Type B pancreatic cell (in vitro differentiated cells): ENCODE data around the gene HPSE2. TPM values are rescaled to one million over a fixed set of nuclear protein-coding genes. Genes with fewer than 3 reads are reported as not detected.

Source experiments
- DNase-seq: peaks from one replicate; pipeline ENCODE4 v3.0.0; 2021; ENCODE audit warnings: mixed read lengths; ENCODE audit not compliant: unreplicated experiment; ENCODE audit errors: extremely low spot score
- H3K27ac Mint-ChIP-seq: 2 replicates; pipeline ENCODE4 v1.8.0; 2021; ENCODE audit warnings: mild to moderate bottlenecking, mixed read lengths
- H3K27me3 Mint-ChIP-seq: 2 replicates; pipeline ENCODE4 v1.8.0; 2021; ENCODE audit warnings: mixed read lengths
- H3K36me3 Mint-ChIP-seq: 2 replicates; pipeline ENCODE4 v1.8.0; 2021; ENCODE audit warnings: mixed read lengths
- H3K4me1 Mint-ChIP-seq: one replicate; pipeline ENCODE4 v1.8.0; 2021; ENCODE audit warnings: mixed read lengths; ENCODE audit not compliant: unreplicated experiment
- H3K4me3 Mint-ChIP-seq: 2 replicates; pipeline ENCODE4 v1.8.0; 2021; ENCODE audit warnings: mild to moderate bottlenecking, mixed read lengths
- H3K9me3 Mint-ChIP-seq: 2 replicates; pipeline ENCODE4 v1.8.0; 2021; ENCODE audit warnings: mixed read lengths
- total RNA-seq: library from RNA; stranded (reverse); gene quantifications from 2 replicates; pipeline ENCODE4 v1.2.1, GENCODE V29; 2021; ENCODE audit warnings: low replicate concordance
- TF ChIP-seq, protein P1 (sequence below): fragments of 200-600 bp; sonication (generic); conservative IDR thresholded peaks from 2 replicates; pipeline ENCODE4 v1.5.0; 2021; ENCODE audit warnings: antibody characterized with exemption, mild to moderate bottlenecking

The HPSE2 gene
- total RNA-seq, 1 donor from 2014 or later, result 19.8 TPM

- Mint-ChIP-seq H3K4me3 (no peak overlapping the region), H3K9me3 (no peaks in the 10 kb centered on the region), H3K36me3 (no peaks in the 10 kb centered on the region), H3K27ac (no peak overlapping the region), H3K4me1 (peaks cover 12% of the 10 kb centered on the region), H3K27me3 (peaks cover 5% of the 10 kb centered on the region)
- TF ChIP-seq, protein P1, sequence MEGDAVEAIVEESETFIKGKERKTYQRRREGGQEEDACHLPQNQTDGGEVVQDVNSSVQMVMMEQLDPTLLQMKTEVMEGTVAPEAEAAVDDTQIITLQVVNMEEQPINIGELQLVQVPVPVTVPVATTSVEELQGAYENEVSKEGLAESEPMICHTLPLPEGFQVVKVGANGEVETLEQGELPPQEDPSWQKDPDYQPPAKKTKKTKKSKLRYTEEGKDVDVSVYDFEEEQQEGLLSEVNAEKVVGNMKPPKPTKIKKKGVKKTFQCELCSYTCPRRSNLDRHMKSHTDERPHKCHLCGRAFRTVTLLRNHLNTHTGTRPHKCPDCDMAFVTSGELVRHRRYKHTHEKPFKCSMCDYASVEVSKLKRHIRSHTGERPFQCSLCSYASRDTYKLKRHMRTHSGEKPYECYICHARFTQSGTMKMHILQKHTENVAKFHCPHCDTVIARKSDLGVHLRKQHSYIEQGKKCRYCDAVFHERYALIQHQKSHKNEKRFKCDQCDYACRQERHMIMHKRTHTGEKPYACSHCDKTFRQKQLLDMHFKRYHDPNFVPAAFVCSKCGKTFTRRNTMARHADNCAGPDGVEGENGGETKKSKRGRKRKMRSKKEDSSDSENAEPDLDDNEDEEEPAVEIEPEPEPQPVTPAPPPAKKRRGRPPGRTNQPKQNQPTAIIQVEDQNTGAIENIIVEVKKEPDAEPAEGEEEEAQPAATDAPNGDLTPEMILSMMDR, result no peak
- no peak for DNase-seq
Measured at GRCh38 chr10:98453729-98454128, 781.9 kb downstream of the HPSE2 start.

DNA sequence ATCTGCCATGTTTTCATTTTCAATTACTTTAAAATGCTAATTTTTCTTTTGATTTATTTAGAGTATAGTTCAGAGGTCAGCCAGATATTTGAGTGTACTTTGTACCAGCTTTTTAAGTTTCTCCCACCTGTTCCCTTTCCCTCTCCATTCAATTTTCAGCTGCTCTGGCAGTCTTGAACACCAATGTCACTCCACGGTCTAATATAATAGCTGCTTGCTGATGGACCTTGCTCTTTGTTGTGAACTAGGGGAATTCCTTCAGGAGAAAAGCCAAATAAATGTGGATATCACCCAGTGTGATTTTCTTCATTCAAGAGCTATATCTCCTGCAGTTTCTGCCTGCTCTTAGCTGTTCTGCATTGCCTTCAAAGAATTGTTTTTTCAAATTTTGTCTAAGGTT lies 785.0 kb downstream of the HPSE2 start:
- H3K9me3 Mint-ChIP-seq, result no peaks in the 10 kb centered on the region

DNA sequence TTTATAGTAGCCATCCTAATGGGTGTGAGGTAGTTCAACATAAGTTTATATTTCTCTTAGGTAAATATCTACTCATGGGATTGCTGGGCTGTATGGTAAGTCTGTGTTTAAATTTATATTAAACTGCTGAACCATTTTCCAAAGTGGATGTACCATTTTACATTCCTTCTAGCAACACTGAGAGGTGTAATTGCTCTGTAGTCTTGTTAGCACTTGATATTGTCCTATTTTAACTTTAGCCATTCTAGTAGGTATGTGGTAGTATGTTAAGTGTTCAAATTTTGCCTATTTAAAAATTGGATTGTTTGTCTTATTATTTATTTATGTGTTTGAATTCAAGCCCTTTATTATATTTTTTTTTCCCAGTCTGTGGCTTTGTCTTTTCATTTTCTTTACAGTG lies 786.4 kb downstream of the HPSE2 start:
- H3K4me1 Mint-ChIP-seq, result peaks cover 6% of the 10 kb centered on the region
- H3K4me3 Mint-ChIP-seq, result no peak overlapping the region
- DNase-seq, result no peak
- H3K27me3 Mint-ChIP-seq, result no peaks in the 10 kb centered on the region
- TF ChIP-seq, protein P1, result no peak
- H3K36me3 Mint-ChIP-seq, result peaks cover 7% of the 10 kb centered on the region
- H3K9me3 Mint-ChIP-seq, result no peaks in the 10 kb centered on the region
- no peak overlapping the region for H3K27ac Mint-ChIP-seq

More for the DNA sequence above, 785.0 kb downstream of the HPSE2 start:
- Mint-ChIP-seq H3K27me3 (no peaks in the 10 kb centered on the region), H3K27ac (no peak overlapping the region), H3K36me3 (no peaks in the 10 kb centered on the region), H3K4me3 (no peak overlapping the region), H3K4me1 (peaks cover 6% of the 10 kb centered on the region)
- TF ChIP-seq, protein P1, result no peak
- no peak for DNase-seq

DNA sequence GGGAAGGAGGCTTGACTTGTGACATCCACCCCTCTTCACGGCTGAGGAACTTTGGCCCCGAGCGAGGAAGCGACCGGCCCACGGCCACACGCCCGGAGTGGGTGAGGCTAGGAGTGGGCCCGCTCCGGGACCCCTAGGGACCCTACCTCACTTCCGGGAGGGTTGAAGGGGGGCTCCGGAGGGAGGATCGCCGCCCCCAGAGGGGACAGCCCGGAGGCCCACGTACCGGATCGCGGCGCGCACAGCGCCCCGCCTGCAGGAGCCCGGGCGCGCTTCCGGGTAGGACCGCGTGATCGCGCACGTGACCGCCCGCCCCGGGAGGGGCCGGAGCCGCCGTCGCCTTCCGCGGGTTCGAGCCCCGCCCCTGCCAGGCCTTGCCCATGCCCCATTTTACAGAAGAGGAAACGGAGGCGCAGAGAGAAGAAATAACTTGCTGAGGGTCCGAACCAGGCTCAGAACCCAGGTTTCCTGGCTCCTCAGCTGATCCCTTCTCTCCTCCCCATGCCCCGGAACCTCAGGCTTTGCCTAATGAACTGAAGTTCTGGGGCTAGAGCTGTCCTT lies 788.9 kb downstream of the HPSE2 start, which contains the start of gene HPS1:
HPS1 (minus strand) TSS at position 275 of the 561 bp plus-strand sequence. CDS start 3,695 bp downstream, outside the sequence.
- Mint-ChIP-seq H3K36me3 (peaks cover 18% of the 10 kb centered on the region), H3K4me1 (peaks cover 6% of the 10 kb centered on the region), H3K27ac (peak within 1 kb of the TSS; percentile 78), H3K9me3 (no peaks in the 10 kb centered on the region), H3K27me3 (no peaks in the 10 kb centered on the region), H3K4me3 (peak within 1 kb of the TSS; percentile 86)
- TF ChIP-seq, protein P1, result peak; percentile 14
- DNase-seq, result peak; percentile 83

DNA sequence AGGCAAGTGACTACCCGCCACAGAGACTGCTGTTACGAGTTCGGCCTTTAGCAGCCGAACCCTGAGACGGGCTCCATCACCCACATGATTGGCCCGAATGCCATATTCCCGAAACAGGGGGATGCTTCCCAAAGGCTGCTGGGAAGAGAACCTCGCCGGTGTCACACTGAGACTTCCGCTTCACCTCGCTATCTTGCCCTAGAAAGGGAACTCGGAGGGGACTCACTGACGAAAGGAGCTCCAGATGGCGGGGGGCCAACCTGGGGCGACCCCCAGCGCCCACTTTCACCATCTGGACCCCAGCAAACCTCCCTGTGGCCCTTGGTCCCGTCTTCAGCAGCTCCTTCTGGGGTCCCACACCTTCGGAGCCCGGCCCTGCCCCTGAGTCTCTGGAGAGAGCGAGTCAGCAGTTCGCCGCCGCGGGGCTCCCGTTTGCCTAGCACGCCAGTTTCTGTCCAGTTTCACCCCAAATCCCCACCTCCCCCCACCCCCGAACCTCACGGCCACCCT lies 789.4 kb downstream of the HPSE2 start:
- TF ChIP-seq, protein P1, result no peak
- no peaks in the 10 kb centered on the region for H3K27me3 Mint-ChIP-seq
- H3K4me3 Mint-ChIP-seq, result peak overlapping the region; percentile 86
- H3K9me3 Mint-ChIP-seq, result no peaks in the 10 kb centered on the region
- no peak for DNase-seq
- H3K36me3 Mint-ChIP-seq, result peaks cover 23% of the 10 kb centered on the region
- H3K27ac Mint-ChIP-seq, result peak overlapping the region; percentile 78
- H3K4me1 Mint-ChIP-seq, result peaks cover 6% of the 10 kb centered on the region
